OCI-LY1 (cell line): ENCODE results near the gene FERD3L.

Experiments used
- H2AFZ ChIP-seq: fragments of 200-600 bp; sonication (generic), shearing (Covaris generic); 2 replicates; pipeline ENCODE4 v1.6.0; 2014; ENCODE audit warnings: antibody characterized with exemption, mild to moderate bottlenecking, low read length
- H3F3A ChIP-seq: fragments of 200-600 bp; sonication (generic), shearing (Covaris generic); 2 replicates; pipeline ENCODE4 v1.6.0; 2014; ENCODE audit warnings: mild to moderate bottlenecking, antibody characterized with exemption, low read length, moderate library complexity; ENCODE audit not compliant: insufficient read depth
- H3K27ac ChIP-seq: fragments of 200-600 bp; sonication (generic); 2 replicates; pipeline ENCODE4 v1.5.1; 2014; ENCODE audit warnings: low read length, mixed run types, mild to moderate bottlenecking, low read depth; ENCODE audit not compliant: poor library complexity, severe bottlenecking
- H3K27me3 ChIP-seq: fragments of 200-600 bp; sonication (generic); 2 replicates; pipeline ENCODE4 v1.6.0; 2014; ENCODE audit warnings: antibody characterized with exemption, mild to moderate bottlenecking, low read length, moderate library complexity; ENCODE audit not compliant: insufficient read depth
- H3K36me3 ChIP-seq: fragments of 200-600 bp; sonication (generic); 2 replicates; pipeline ENCODE4 v1.6.1; 2014; ENCODE audit warnings: mild to moderate bottlenecking, antibody characterized with exemption, low read length, moderate library complexity, mixed read lengths; ENCODE audit not compliant: insufficient read depth
- H3K4me1 ChIP-seq: fragments of 200-600 bp; sonication (generic); 2 replicates; pipeline ENCODE4 v1.5.1; 2014; ENCODE audit warnings: mild to moderate bottlenecking, low read length, moderate library complexity; ENCODE audit not compliant: insufficient read depth, severe bottlenecking
- H3K4me2 ChIP-seq: fragments of 200-600 bp; sonication (generic), shearing (Covaris generic); 2 replicates; pipeline ENCODE4 v1.6.1; 2014; ENCODE audit warnings: low read length
- H3K4me3 ChIP-seq: fragments of 200-600 bp; sonication (generic); 2 replicates; pipeline ENCODE4 v1.5.1; 2014; ENCODE audit warnings: low read length, low read depth, mild to moderate bottlenecking, mixed read lengths; ENCODE audit not compliant: poor library complexity, severe bottlenecking
- H3K79me2 ChIP-seq: fragments of 200-600 bp; shearing (Covaris generic); 2 replicates; pipeline ENCODE4 v1.6.1; 2016; ENCODE audit warnings: mixed run types, low read length, mixed read lengths; ENCODE audit not compliant: insufficient read depth
- H3K9ac ChIP-seq: fragments of 200-600 bp; sonication (generic), shearing (Covaris generic); 2 replicates; pipeline ENCODE4 v1.6.1; 2014; ENCODE audit warnings: mild to moderate bottlenecking, low read length, mixed read lengths
- H3K9me2 ChIP-seq: fragments of 200-600 bp; sonication (generic), shearing (Covaris generic); 2 replicates; pipeline ENCODE4 v1.6.1; 2014; ENCODE audit warnings: low read depth, mild to moderate bottlenecking, low read length, mixed read lengths
- H3K9me3 ChIP-seq: fragments of 200-600 bp; shearing (Covaris generic); 2 replicates; pipeline ENCODE4 v1.6.1; 2014; ENCODE audit warnings: low read length, mixed read lengths
- H4K20me1 ChIP-seq: fragments of 200-600 bp; sonication (generic), shearing (Covaris generic); 2 replicates; pipeline ENCODE4 v1.6.0; 2016; ENCODE audit warnings: mild to moderate bottlenecking, low read length; ENCODE audit not compliant: insufficient read depth
- EZH2 ChIP-seq: fragments of 200-600 bp; sonication (generic), shearing (Covaris generic); IDR thresholded peaks from 2 replicates; pipeline ENCODE4 v1.8.0; 2017; ENCODE audit warnings: borderline replicate concordance, mixed run types, mild to moderate bottlenecking, antibody characterized with exemption, low read length, moderate library complexity, mixed read lengths
- TF ChIP-seq, protein P1 (sequence below): fragments of 200-600 bp; sonication (generic), shearing (Covaris generic); IDR thresholded peaks from 2 replicates; pipeline ENCODE4 v1.5.1; 2017; ENCODE audit warnings: mild to moderate bottlenecking, antibody characterized with exemption, low read length, moderate library complexity, mixed read lengths

Gene FERD3L

DNA sequence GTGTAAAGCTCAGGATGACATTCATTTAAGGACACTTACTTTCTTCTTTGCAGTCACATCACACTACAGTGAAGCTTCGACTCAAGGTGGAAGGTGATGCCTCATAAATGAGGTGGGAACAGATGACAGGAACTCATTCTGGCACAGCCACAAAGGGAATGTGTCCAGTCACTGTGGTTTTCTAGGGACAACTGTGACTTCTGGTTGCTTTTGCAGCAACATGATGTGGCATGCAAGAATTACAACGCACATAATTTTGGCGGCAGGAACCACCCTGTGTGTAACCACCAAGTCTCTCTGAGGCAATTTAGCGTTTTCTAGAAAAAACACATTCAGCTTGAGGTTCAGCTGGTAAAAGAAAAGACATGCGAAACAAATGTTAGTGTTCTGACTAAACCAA lies 32.0 kb upstream of the FERD3L start:
- Histone ChIP-seq H3F3A (no peaks in the 10 kb centered on the region), H3K27me3 (no peaks in the 10 kb centered on the region), H3K4me1 (no peaks in the 10 kb centered on the region), H4K20me1 (no peaks in the 10 kb centered on the region), H3K36me3 (no peaks in the 10 kb centered on the region), H3K9me3 (no peaks in the 10 kb centered on the region), H3K79me2 (no peaks in the 10 kb centered on the region), H3K4me3 (no peak overlapping the region), H3K4me2 (no peak overlapping the region), H3K9ac (no peak overlapping the region), H2AFZ (no peak overlapping the region), H3K9me2 (no peaks in the 10 kb centered on the region), H3K27ac (no peak overlapping the region)
- TF ChIP-seq EZH2 = no peak
- TF ChIP-seq, protein P1, sequence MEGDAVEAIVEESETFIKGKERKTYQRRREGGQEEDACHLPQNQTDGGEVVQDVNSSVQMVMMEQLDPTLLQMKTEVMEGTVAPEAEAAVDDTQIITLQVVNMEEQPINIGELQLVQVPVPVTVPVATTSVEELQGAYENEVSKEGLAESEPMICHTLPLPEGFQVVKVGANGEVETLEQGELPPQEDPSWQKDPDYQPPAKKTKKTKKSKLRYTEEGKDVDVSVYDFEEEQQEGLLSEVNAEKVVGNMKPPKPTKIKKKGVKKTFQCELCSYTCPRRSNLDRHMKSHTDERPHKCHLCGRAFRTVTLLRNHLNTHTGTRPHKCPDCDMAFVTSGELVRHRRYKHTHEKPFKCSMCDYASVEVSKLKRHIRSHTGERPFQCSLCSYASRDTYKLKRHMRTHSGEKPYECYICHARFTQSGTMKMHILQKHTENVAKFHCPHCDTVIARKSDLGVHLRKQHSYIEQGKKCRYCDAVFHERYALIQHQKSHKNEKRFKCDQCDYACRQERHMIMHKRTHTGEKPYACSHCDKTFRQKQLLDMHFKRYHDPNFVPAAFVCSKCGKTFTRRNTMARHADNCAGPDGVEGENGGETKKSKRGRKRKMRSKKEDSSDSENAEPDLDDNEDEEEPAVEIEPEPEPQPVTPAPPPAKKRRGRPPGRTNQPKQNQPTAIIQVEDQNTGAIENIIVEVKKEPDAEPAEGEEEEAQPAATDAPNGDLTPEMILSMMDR = no peak

DNA sequence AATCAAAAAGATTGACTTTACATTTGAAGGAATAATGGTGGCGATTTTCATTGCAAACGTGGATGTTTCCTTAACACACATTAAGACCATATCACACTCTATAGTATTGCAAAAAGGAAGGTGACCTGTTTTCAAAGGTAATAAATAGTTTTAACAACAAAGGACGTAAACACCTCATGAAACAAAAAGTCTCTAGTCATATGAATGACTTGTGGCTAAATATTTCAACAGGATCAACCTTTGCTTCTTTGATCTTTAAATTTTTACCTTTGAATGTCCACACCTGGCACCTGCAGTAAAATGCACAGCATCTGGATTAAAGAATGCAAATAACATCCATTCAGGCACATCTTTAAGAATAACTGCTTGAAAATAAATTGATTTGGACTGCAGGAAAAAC lies 30.0 kb upstream of the FERD3L start:
- H3K9ac ChIP-seq = no peak overlapping the region
- H3K4me2 ChIP-seq = no peak overlapping the region
- no peaks in the 10 kb centered on the region for H3K9me3 ChIP-seq
- no peaks in the 10 kb centered on the region for H3K36me3 ChIP-seq
- no peaks in the 10 kb centered on the region for H3K9me2 ChIP-seq
- no peaks in the 10 kb centered on the region for H3K27me3 ChIP-seq
- H2AFZ ChIP-seq = no peak overlapping the region
- H3K4me1 ChIP-seq = no peaks in the 10 kb centered on the region
- H3K27ac ChIP-seq = no peak overlapping the region
- no peaks in the 10 kb centered on the region for H3K79me2 ChIP-seq
- no peaks in the 10 kb centered on the region for H3F3A ChIP-seq
- no peak for TF ChIP-seq EZH2
- TF ChIP-seq, protein P1 = no peak
- H3K4me3 ChIP-seq = no peak overlapping the region
- H4K20me1 ChIP-seq = no peaks in the 10 kb centered on the region

DNA sequence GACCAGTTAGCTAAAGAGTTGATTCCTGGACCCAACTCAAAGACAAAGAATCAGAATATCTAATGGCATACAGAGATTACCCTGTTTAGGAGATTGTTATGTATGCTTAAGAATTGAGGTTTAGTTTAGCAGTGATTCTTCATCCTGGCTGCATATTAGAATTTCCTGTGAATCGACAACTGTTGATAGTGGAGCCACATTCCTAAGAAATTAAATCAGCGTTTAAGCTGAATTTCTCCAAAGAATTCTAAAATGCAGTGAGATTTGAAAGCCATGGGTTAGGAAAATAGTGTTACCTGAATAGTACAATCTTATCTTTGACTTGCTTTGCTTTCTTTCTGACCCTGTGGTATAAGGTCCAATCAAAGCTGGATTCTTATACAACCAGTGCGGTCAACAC lies 16.4 kb upstream of the FERD3L start:
- TF ChIP-seq EZH2 = no peak
- TF ChIP-seq, protein P1 = no peak
- no peaks in the 10 kb centered on the region for H3F3A ChIP-seq
- no peak overlapping the region for H3K27ac ChIP-seq
- H3K27me3 ChIP-seq = no peaks in the 10 kb centered on the region
- H3K4me2 ChIP-seq = no peak overlapping the region
- H3K9me3 ChIP-seq = no peaks in the 10 kb centered on the region
- no peaks in the 10 kb centered on the region for H3K9me2 ChIP-seq
- H3K4me1 ChIP-seq = no peaks in the 10 kb centered on the region
- no peak overlapping the region for H3K4me3 ChIP-seq
- H2AFZ ChIP-seq = no peak overlapping the region
- no peaks in the 10 kb centered on the region for H3K36me3 ChIP-seq
- no peaks in the 10 kb centered on the region for H3K79me2 ChIP-seq
- no peak overlapping the region for H3K9ac ChIP-seq
- no peaks in the 10 kb centered on the region for H4K20me1 ChIP-seq
